Measurements from ENCODE around the gene ZFYVE21. TPM values are rescaled to one million over a fixed set of nuclear protein-coding genes. Genes with fewer than 3 reads are reported as not detected.

The ZFYVE21 gene
- total and polyA plus RNA-seq, 4 donors = 28.0 to 36.9 (median 30.8) TPM

DNA sequence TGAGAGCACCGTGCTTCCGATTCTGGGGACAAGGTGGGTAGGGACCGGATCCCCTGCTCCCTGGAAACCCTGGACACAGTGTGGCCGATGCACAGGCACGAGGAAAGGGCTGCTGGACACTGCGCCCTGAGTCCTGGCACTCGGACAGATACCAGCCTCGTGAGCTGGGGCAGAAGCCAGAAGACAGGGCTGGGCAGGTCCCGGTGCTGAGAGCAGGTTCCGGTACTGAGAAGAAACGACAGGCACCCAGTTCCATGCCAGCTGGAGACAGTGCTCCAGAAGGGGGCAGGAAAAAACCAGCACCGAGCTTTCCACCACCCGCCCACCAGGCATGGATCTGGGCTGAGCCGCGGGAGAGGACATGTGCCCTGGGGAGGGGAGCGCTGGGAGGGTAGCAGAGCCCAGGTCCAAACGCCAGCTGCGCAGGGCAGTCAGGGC, 6.8 kb upstream of the ZFYVE21 start:
- Histone ChIP-seq H3K9me3 (ENCODE audit: control insufficient read depth in 4 of 4, low read length in 3 of 4) (no peaks in the 10 kb centered on the region), H3K9ac (ENCODE audit: low read depth in 1 of 2, low read length in 2 of 2) (no peak overlapping the region), H3K27ac (ENCODE audit: low read depth in 1 of 2, low read length in 2 of 2) (no peak overlapping the region), H3K36me3 (ENCODE audit: control insufficient read depth in 4 of 4, insufficient read depth in 3 of 4, low read depth in 1 of 4, low read length in 3 of 4) (peaks cover 0 to 2% (median 0%) of the 10 kb centered on the region in 4 donors), H3K4me3 (ENCODE audit: low read depth in 1 of 3, low read length in 3 of 3) (no peak overlapping the region), H3K4me1 (ENCODE audit: control insufficient read depth in 4 of 4, insufficient read depth in 4 of 4, low read length in 3 of 4) (peaks cover 0 to 13% (median 5%) of the 10 kb centered on the region in 4 donors), H3K27me3 (ENCODE audit: control insufficient read depth in 4 of 4, insufficient read depth in 4 of 4, low read length in 3 of 4) (no peaks in the 10 kb centered on the region)
- TF ChIP-seq RXRA (IDR thresholded peaks at IDR 0.05) (no peak), YY1 (IDR thresholded peaks at IDR 0.05) (no peak), NR2F2 (IDR thresholded peaks at IDR 0.05) (no peak), REST (IDR thresholded peaks at IDR 0.05) (no peak), RAD21 (IDR thresholded peaks at IDR 0.05) (no peak), FOXA2 (IDR thresholded peaks at IDR 0.05) (no peak)
- TF ChIP-seq, protein P1, sequence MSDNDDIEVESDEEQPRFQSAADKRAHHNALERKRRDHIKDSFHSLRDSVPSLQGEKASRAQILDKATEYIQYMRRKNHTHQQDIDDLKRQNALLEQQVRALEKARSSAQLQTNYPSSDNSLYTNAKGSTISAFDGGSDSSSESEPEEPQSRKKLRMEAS (IDR thresholded peaks at IDR 0.05) = no peak
- 75% methylated on average over 18 of the region's 18 CpGs for WGBS
- no peak for DNase-seq (ENCODE audit: low spot score)

DNA sequence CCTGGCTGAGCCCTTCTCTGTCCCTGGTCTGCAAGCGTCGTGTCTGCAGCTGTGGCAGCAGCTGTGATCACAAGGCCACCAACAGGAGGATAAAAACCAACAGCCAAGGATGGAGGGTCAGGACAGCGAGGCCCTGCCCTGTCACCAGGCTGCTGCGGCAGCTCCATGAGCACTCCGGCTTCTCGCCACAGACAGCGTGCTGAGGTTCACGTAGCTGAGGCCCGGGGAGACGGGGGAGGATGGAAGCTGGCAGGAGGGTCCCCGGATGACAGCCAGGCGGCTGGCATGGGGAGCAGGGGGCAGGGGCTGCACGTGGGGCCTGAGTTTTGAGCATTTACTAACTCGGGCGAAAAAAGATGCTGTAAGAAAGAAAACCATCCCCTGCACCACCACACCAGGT, 5.8 kb upstream of the ZFYVE21 start:
- TF ChIP-seq TAF1 (conservative IDR thresholded peaks at IDR 0.05) (no peak), GABPA (IDR thresholded peaks at IDR 0.05 in 1 of 2, conservative IDR thresholded peaks at IDR 0.05 in 1 of 2) (no peak), EGR1 (IDR thresholded peaks at IDR 0.05; ENCODE audit: low read depth in 2 of 2) (no peak), SP1 (IDR thresholded peaks at IDR 0.05) (no peak), FOXA2 (IDR thresholded peaks at IDR 0.05) (no peak), HNF4G (IDR thresholded peaks at IDR 0.05) (no peak), REST (IDR thresholded peaks at IDR 0.05) (no peak), HNF4A (conservative IDR thresholded peaks at IDR 0.05) (no peak), FOXA1 (IDR thresholded peaks at IDR 0.05) (no peak), YY1 (IDR thresholded peaks at IDR 0.05) (no peak), ZBTB33 (IDR thresholded peaks at IDR 0.05) (no peak)
- no peak overlapping the region for H3K27ac ChIP-seq (ENCODE audit: low read depth in 1 of 2, low read length in 2 of 2)
- DNase-seq (ENCODE audit: low spot score) = no peak
- H3K36me3 ChIP-seq (ENCODE audit: control insufficient read depth in 4 of 4, insufficient read depth in 3 of 4, low read depth in 1 of 4, low read length in 3 of 4) = no peaks in the 10 kb centered on the region
- H3K9ac ChIP-seq (ENCODE audit: low read depth in 1 of 2, low read length in 2 of 2) = no peak overlapping the region
- H3K27me3 ChIP-seq (ENCODE audit: control insufficient read depth in 4 of 4, insufficient read depth in 4 of 4, low read length in 3 of 4) = no peaks in the 10 kb centered on the region
- whole genome bisulfite sequencing = 93% methylated on average over 15 of the region's 15 CpGs
- no peaks in the 10 kb centered on the region for H3K9me3 ChIP-seq (ENCODE audit: control insufficient read depth in 4 of 4, low read length in 3 of 4)
- H3K4me1 ChIP-seq (ENCODE audit: control insufficient read depth in 4 of 4, insufficient read depth in 4 of 4, low read length in 3 of 4) = peaks cover 0 to 13% (median 6%) of the 10 kb centered on the region in 4 donors
- no peak overlapping the region for H3K4me3 ChIP-seq (ENCODE audit: low read depth in 1 of 3, low read length in 3 of 3)

Measured in liver (tissue), 9 donors.